HCT116 (cell line): Measurements from ENCODE around the gene ZGPAT. TPM values are rescaled to one million over a fixed set of nuclear protein-coding genes. Genes with fewer than 3 reads are reported as not detected.

Source experiments
- ATAC-seq: fragments of 200-7000 bp; cut with Tn5 transposase; 2 replicates; pipeline ENCODE4 v1.9.1; 2020; ENCODE audit warnings: mild to moderate bottlenecking, moderate library complexity
- BruUV-seq: library from RNA; stranded (reverse); fragments of 400-500 nt; replicated peaks from 2 replicates; lab custom pipeline; 2021; lab: Mats Ljungman, UMichigan
- CTCF ChIA-PET: fragments of 300-600 bp; sonication (Branson Sonifier 250); formaldehyde crosslinking; loops from one replicate; lab custom pipeline; 2021; ENCODE audit warnings: antibody characterized with exemption; lab: Charles Lee
- POLR2A ChIA-PET: fragments of 300-600, 350-600 bp; sonication (Branson Sonifier 250); formaldehyde crosslinking; loops from one replicate; lab custom pipeline; 2021; ENCODE audit warnings: antibody characterized with exemption; lab: Charles Lee
- RAD21 ChIA-PET, 2 experiments: fragments of 300-600 bp; sonication (Branson Sonifier 250); formaldehyde crosslinking; loops; one replicate each; lab custom pipeline; 2023; ENCODE audit warnings: low total read pairs in 2 of 2; ENCODE audit not compliant: uncharacterized antibody in 2 of 2, unreplicated experiment in 2 of 2, low non-redundant PET in 1 of 2; lab: Charles Lee
- DNase-seq: peaks from one replicate; pipeline ENCODE4 v3.0.0-alpha.2; 2010; ENCODE audit warnings: low read depth, low spot score
- H2AFZ ChIP-seq: fragments of 200-600 bp; shearing (Covaris generic), sonication (generic); 2 replicates; pipeline ENCODE4 v1.6.1; 2017; ENCODE audit warnings: low read depth, mixed run types, mixed read lengths, antibody characterized with exemption, low read length; ENCODE audit not compliant: poor library complexity, severe bottlenecking
- H3K27ac ChIP-seq: 2 replicates; pipeline ENCODE4 v1.5.1; 2012; ENCODE audit warnings: low read depth, low read length
- H3K27me3 ChIP-seq: fragments of 200-600 bp; sonication (generic); 2 replicates; pipeline ENCODE4 v1.6.1; 2016; ENCODE audit warnings: mixed run types, low read length, mixed read lengths; ENCODE audit not compliant: insufficient read depth
- H3K36me3 ChIP-seq, 2 experiments: fragments of 200-500 bp in 1 of 2; fragments of 200-600 bp in 1 of 2; sonication (Bioruptor generic) in 1 of 2; sonication (generic) in 1 of 2; 2 replicates each; pipeline versions ENCODE4 v1.5.1 to v1.6.1; 2014 to 2016; ENCODE audit warnings: low read length in 2 of 2, inconsistent platforms in 1 of 2, mixed read lengths in 1 of 2, mixed run types in 1 of 2; ENCODE audit not compliant: insufficient read depth in 2 of 2, control insufficient read depth in 1 of 2
- H3K4me1 ChIP-seq, 2 experiments: fragments of 200-600 bp in 1 of 2; sonication (generic) in 1 of 2; 2 replicates each; pipeline versions ENCODE4 v1.5.1 to v1.6.1; 2012 to 2017; ENCODE audit warnings: low read length in 2 of 2, inconsistent platforms in 1 of 2, mild to moderate bottlenecking in 1 of 2, mixed read lengths in 1 of 2, mixed run types in 1 of 2, moderate library complexity in 1 of 2; ENCODE audit not compliant: insufficient read depth in 2 of 2, control insufficient read depth in 1 of 2
- H3K4me2 ChIP-seq: fragments of 200-600 bp; sonication (generic); 2 replicates; pipeline ENCODE4 v1.6.1; 2017; ENCODE audit warnings: mixed run types, low read length, mixed read lengths
- H3K4me3 ChIP-seq, 2 experiments: fragments of 200-600 bp in 1 of 2; sonication (generic) in 1 of 2; replicated peaks in 1 of 2; 2 replicates each; pipeline ENCODE4 v1.5.1; 2011 to 2016; ENCODE audit warnings: low read length in 2 of 2, control low read depth in 1 of 2, low read depth in 1 of 2, mild to moderate bottlenecking in 1 of 2, mixed read lengths in 1 of 2, mixed run types in 1 of 2
- H3K79me2 ChIP-seq: fragments of 200-600 bp; sonication (generic); 2 replicates; pipeline ENCODE4 v1.6.1; 2017; ENCODE audit warnings: mild to moderate bottlenecking, mixed run types, low read length, moderate library complexity, mixed read lengths; ENCODE audit not compliant: insufficient read depth
- H3K9ac ChIP-seq: fragments of 200-600 bp; sonication (generic); 2 replicates; pipeline ENCODE4 v1.6.1; 2016; ENCODE audit warnings: low read length, mixed read lengths
- H3K9me2 ChIP-seq: fragments of 200-600 bp; sonication (generic), shearing (Covaris generic); 2 replicates; pipeline ENCODE4 v1.6.1; 2017; ENCODE audit warnings: mixed run types, mild to moderate bottlenecking, moderate library complexity; ENCODE audit not compliant: insufficient read depth
- H3K9me3 ChIP-seq, 2 experiments: fragments of 200-500 bp in 1 of 2; fragments of 200-600 bp in 1 of 2; sonication (Bioruptor generic) in 1 of 2; sonication (generic) in 1 of 2; 2 replicates each; pipeline ENCODE4 v1.6.1; 2014 to 2017; ENCODE audit warnings: low read length in 2 of 2, mixed read lengths in 2 of 2, inconsistent platforms in 1 of 2, low read depth in 1 of 2, mild to moderate bottlenecking in 1 of 2, mixed run types in 1 of 2, moderate library complexity in 1 of 2; ENCODE audit not compliant: control insufficient read depth in 1 of 2, insufficient read depth in 1 of 2
- H4K20me1 ChIP-seq: fragments of 200-600 bp; sonication (generic), shearing (Covaris generic); 2 replicates; pipeline ENCODE4 v1.6.1; 2017; ENCODE audit warnings: mixed run types, mild to moderate bottlenecking, moderate library complexity; ENCODE audit not compliant: insufficient read depth
- EGR1 ChIP-seq: IDR thresholded peaks from 2 replicates; pipeline ENCODE4 v1.6.1; 2012; ENCODE audit warnings: low read depth
- EZH2phosphoT487 ChIP-seq: fragments of 200-600 bp; IDR thresholded peaks from 2 replicates; pipeline ENCODE4 v1.6.1; 2018; ENCODE audit warnings: antibody characterized with exemption, borderline replicate concordance
- JUND ChIP-seq: IDR thresholded peaks from 2 replicates; pipeline ENCODE4 v1.6.1; 2012
- POLR2A ChIP-seq: IDR thresholded peaks from 2 replicates; pipeline ENCODE4 v1.7.0; 2011; ENCODE audit warnings: borderline replicate concordance; ENCODE audit not compliant: insufficient read depth, insufficient read length; ENCODE audit errors: extremely low read depth
- ZNF274 ChIP-seq: fragments of 200-500 bp; sonication (Bioruptor generic); IDR thresholded peaks from 2 replicates; pipeline ENCODE4 v1.6.1; 2014; ENCODE audit warnings: mild to moderate bottlenecking, low read depth, low read length, inconsistent platforms
- intact Hi-C: fragments of 100-400 bp; cut with micrococcal nuclease; formaldehyde crosslinking; loops from 2 replicates; pipeline ENCODE4 v1.10.0; 2022
- total RNA-seq: library from RNA; stranded (reverse); gene quantifications from one replicate; pipeline ENCODE4 v1.2.1, GENCODE V29; 2021; ENCODE audit not compliant: unreplicated experiment

The ZGPAT gene
- total RNA-seq, 1 experiment from 2014 or later = 30.6 TPM

DNA sequence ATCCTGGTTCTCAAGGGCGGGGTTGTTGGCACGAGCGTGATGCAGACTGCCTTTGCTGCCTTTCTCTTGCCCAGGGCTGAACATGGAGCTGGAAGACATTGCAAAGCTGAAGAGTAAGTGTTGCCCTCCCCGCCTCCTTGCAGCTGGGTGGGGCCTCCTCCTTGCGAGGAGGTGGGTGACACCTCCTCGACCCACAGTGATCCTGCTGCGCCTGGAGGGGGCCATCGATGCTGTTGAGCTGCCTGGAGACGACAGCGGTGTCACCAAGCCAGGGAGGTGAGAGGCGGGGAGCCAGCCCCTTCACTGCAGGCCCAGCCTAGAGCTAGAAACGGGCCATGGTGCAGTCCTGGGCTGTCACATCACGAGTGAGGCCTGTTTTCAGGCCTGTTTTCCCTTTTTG is 29.8 kb upstream of the ZGPAT start:
- BruUV-seq = no TSS peak
- peaks cover 3% of the 10 kb centered on the region; the same call in 1 of the 2 replicates for H3K79me2 ChIP-seq
- ATAC-seq = no peak
- TF ChIP-seq EGR1 (no peak), ZNF274 (no peak), JUND (no peak)
- H3K27ac ChIP-seq = no peak overlapping the region; the same call in 1 of the 2 replicates
- ChIA-PET POLR2A (no interaction called here), RAD21 (no interaction called here), CTCF (no interaction called here)
- no peak overlapping the region for H3K4me2 ChIP-seq
- DNase-seq = no peak
- no peak overlapping the region for H3K4me3 ChIP-seq
- H3K36me3 ChIP-seq = peaks cover 4 to 5% of the 10 kb centered on the region in 2 experiments; a peak in 3 of 4 replicates
- H3K9me3 ChIP-seq = no peaks in the 10 kb centered on the region
- no peak overlapping the region for H3K9ac ChIP-seq
- intact Hi-C loops = no loop called here
- H3K9me2 ChIP-seq = no peaks in the 10 kb centered on the region
- no peaks in the 10 kb centered on the region for H4K20me1 ChIP-seq
- H3K27me3 ChIP-seq = no peaks in the 10 kb centered on the region
- H3K4me1 ChIP-seq = peaks cover 16 to 26% of the 10 kb centered on the region in 2 experiments
- no peak overlapping the region for H2AFZ ChIP-seq

- H3K36me3 ChIP-seq = peaks cover 4 to 6% of the 10 kb centered on the region in 2 experiments; a peak in 3 of 4 replicates
- no peak for TF ChIP-seq POLR2A
- TF ChIP-seq EZH2phosphoT487 = no peak
- no peak overlapping the region for H2AFZ ChIP-seq
- no peak overlapping the region for H3K4me3 ChIP-seq
- intact Hi-C loops = no loop called here
- no peaks in the 10 kb centered on the region for H3K9me3 ChIP-seq
- ChIA-PET RAD21 (no interaction called here), CTCF (no interaction called here), POLR2A (no interaction called here)
- no peaks in the 10 kb centered on the region for H4K20me1 ChIP-seq
- peaks cover 24 to 34% of the 10 kb centered on the region in 2 experiments for H3K4me1 ChIP-seq
- peaks cover 11% of the 10 kb centered on the region for H3K79me2 ChIP-seq
- H3K9ac ChIP-seq = no peak overlapping the region
- H3K27ac ChIP-seq = no peak overlapping the region; the same call in 1 of the 2 replicates
- no peaks in the 10 kb centered on the region for H3K27me3 ChIP-seq
- H3K9me2 ChIP-seq = no peaks in the 10 kb centered on the region
- no TSS peak for BruUV-seq
- ATAC-seq = no peak
- no peak overlapping the region for H3K4me2 ChIP-seq
- no peak for DNase-seq
These were observed 29.0 kb upstream of the ZGPAT start for GRCh38 chr20:63678667-63679465.
